B cell (primary cell): ENCODE measurements around the gene KIF25. TPM values are rescaled to one million over a fixed set of nuclear protein-coding genes. Genes with fewer than 3 reads are reported as not detected.

Source experiments
- ATAC-seq: fragments of 200-7000 bp; cut with Tn5 transposase; one replicate; pipeline ENCODE4 v1.10.0; 2021; ENCODE audit warnings: low read depth, mild to moderate bottlenecking, moderate number of reproducible peaks, moderate library complexity
- CTCF ChIA-PET: fragments of 350-600 bp; sonication (Branson Sonifier 250); formaldehyde crosslinking; loops from one replicate; lab custom pipeline; 2021; ENCODE audit warnings: antibody characterized with exemption, inconsistent platforms; lab: Charles Lee
- POLR2A ChIA-PET: fragments of 350-600 bp; sonication (Branson Sonifier 250); formaldehyde crosslinking; loops from one replicate; lab custom pipeline; 2021; ENCODE audit warnings: antibody characterized with exemption; lab: Charles Lee
- DNase-seq: peaks from one replicate; pipeline ENCODE4 v3.0.0; 2013
- H2AFZ ChIP-seq: 2 replicates; pipeline ENCODE4 v1.6.1; 2012; ENCODE audit warnings: mild to moderate bottlenecking, low read depth, low read length; ENCODE audit not compliant: insufficient read depth, poor library complexity, severe bottlenecking
- H3K27ac ChIP-seq, 2 donors: 1 replicate in 1 of 2; 2 replicates in 1 of 2; pipeline ENCODE4 v1.5.1; 2012 to 2013; ENCODE audit warnings: low read length in 2 of 2, mild to moderate bottlenecking in 2 of 2, moderate library complexity in 1 of 2
- H3K27me3 ChIP-seq, 4 experiments: fragments of 200-600 bp in 1 of 4; sonication (generic) in 1 of 4; replicated peaks in 1 of 4; 1 replicate in 2 of 4; 2 replicates in 2 of 4; pipeline versions ENCODE4 v1.6.1 to v1.7.0; 2013 to 2016; ENCODE audit warnings: low read length in 3 of 4, mild to moderate bottlenecking in 2 of 4, mixed read lengths in 1 of 4, moderate library complexity in 1 of 4; ENCODE audit not compliant: insufficient read depth in 4 of 4, control insufficient read depth in 3 of 4; ENCODE audit errors: control extremely low read depth in 1 of 4
- H3K36me3 ChIP-seq, 2 experiments: replicated peaks in 1 of 2; 1 replicate in 1 of 2; 2 replicates in 1 of 2; pipeline versions ENCODE4 v1.6.1 to v1.7.1; 2013; ENCODE audit warnings: low read length in 1 of 2; ENCODE audit not compliant: insufficient read depth in 2 of 2, control insufficient read depth in 1 of 2; ENCODE audit errors: control extremely low read depth in 1 of 2, extremely low read depth in 1 of 2
- H3K4me1 ChIP-seq, 2 donors: fragments of 200-600 bp in 1 of 2; sonication (generic) in 1 of 2; 1 replicate in 1 of 2; 2 replicates in 1 of 2; pipeline versions ENCODE4 v1.5.1 to v1.6.1; 2013 to 2017; ENCODE audit warnings: low read length in 2 of 2; ENCODE audit not compliant: control insufficient read depth in 2 of 2, insufficient read depth in 2 of 2
- H3K4me2 ChIP-seq: replicated peaks from 2 replicates; pipeline ENCODE3; 2012; ENCODE audit warnings: mild to moderate bottlenecking, low read depth, low read length; ENCODE audit not compliant: poor library complexity, severe bottlenecking
- H3K4me3 ChIP-seq, 5 experiments: fragments of 200-600 bp in 1 of 5; sonication (generic) in 1 of 5; 1 replicate in 3 of 5; 2 replicates in 2 of 5; pipeline versions ENCODE4 v1.5.1 to v1.7.0; 2011 to 2016; ENCODE audit warnings: low read length in 4 of 5, mild to moderate bottlenecking in 4 of 5, low read depth in 2 of 5, control low read depth in 1 of 5, moderate library complexity in 1 of 5; ENCODE audit not compliant: insufficient read depth in 1 of 5; ENCODE audit errors: control extremely low read depth in 1 of 5, extremely low read depth in 1 of 5
- H3K79me2 ChIP-seq: fragments of 200-600 bp; sonication (generic); one replicate; pipeline ENCODE4 v1.6.0; 2016; ENCODE audit warnings: low read length; ENCODE audit not compliant: control insufficient read depth, insufficient read depth
- H3K9ac ChIP-seq: fragments of 200-600 bp; sonication (generic); 2 replicates; pipeline ENCODE4 v1.6.1; 2017; ENCODE audit warnings: mild to moderate bottlenecking, low read length, moderate library complexity
- H3K9me3 ChIP-seq, 3 donors: one replicate each; pipeline versions ENCODE4 v1.6.1 to v1.7.1; 2013; ENCODE audit warnings: low read length in 2 of 3; ENCODE audit not compliant: control insufficient read depth in 2 of 3, insufficient read depth in 1 of 3; ENCODE audit errors: control extremely low read depth in 1 of 3
- H4K20me1 ChIP-seq: 2 replicates; pipeline ENCODE4 v1.6.0; 2012; ENCODE audit warnings: mild to moderate bottlenecking, low read length; ENCODE audit not compliant: insufficient read depth, control insufficient read depth, poor library complexity, severe bottlenecking
- H3K27ac Mint-ChIP-seq: one replicate; pipeline ENCODE4 v1.8.0; 2021; ENCODE audit warnings: mixed read lengths
- H3K27me3 Mint-ChIP-seq: one replicate; pipeline ENCODE4 v1.8.0; 2021; ENCODE audit warnings: mixed read lengths
- H3K4me1 Mint-ChIP-seq: one replicate; pipeline ENCODE4 v1.8.0; 2021; ENCODE audit warnings: mixed read lengths
- H3K4me3 Mint-ChIP-seq: one replicate; pipeline ENCODE4 v1.8.0; 2021; ENCODE audit warnings: mixed read lengths
- H3K9me3 Mint-ChIP-seq: one replicate; pipeline ENCODE4 v1.8.0; 2022; ENCODE audit warnings: mixed read lengths; ENCODE audit not compliant: insufficient read depth
- CTCF ChIP-seq: fragments of 200-600 bp; IDR thresholded peaks from one replicate; pipeline ENCODE4 v1.8.0; 2022; ENCODE audit warnings: antibody characterized with exemption, mild to moderate bottlenecking
- EZH2 ChIP-seq: IDR thresholded peaks from 2 replicates; pipeline ENCODE4 v1.6.1; 2012; ENCODE audit warnings: borderline replicate concordance, low read depth, mild to moderate bottlenecking, moderate library complexity, low read length; ENCODE audit not compliant: insufficient read depth, poor library complexity, severe bottlenecking
- WGBS: methylation state at CpG from one replicate; pipeline ENCODE4 v1.1.5; 2013; ENCODE audit warnings: missing lambda C conversion rate; ENCODE audit not compliant: insufficient coverage; 5-methylcytosine and 5-hydroxymethylcytosine counted together
- intact Hi-C: fragments of 100-400 bp; cut with micrococcal nuclease; formaldehyde crosslinking; loops from one replicate; pipeline ENCODE4 v1.10.0; 2022
- polyA plus RNA-seq: library from polyadenylated mRNA; depleted of rRNA; stranded (reverse); fragments of >200 nt; gene quantifications from 2 replicates; pipeline ENCODE4 v1.2.3, GENCODE V29; 2012
- total RNA-seq, 2 donors: library from RNA; stranded (reverse); fragments of 120-200 nt in 1 of 2; gene quantifications; 1 replicate in 1 of 2; 2 replicates in 1 of 2; pipeline versions ENCODE4 v1.2.3 to v1.2.4, GENCODE V29; 2013 to 2022

KIF25 gene
- total and polyA plus RNA-seq, 2 donors (not counting 1 experiment from before 2014, with no cell fraction given) = not detected

- no peak overlapping the region for H3K9ac ChIP-seq
- H3K9me3 ChIP-seq = peaks cover 0 to 7% (median 2%) of the 10 kb centered on the region in 3 donors
- H3K27ac ChIP-seq = no peak overlapping the region
- no peak overlapping the region for H3K4me2 ChIP-seq
- DNase-seq = no peak
- no peaks in the 10 kb centered on the region for H3K36me3 ChIP-seq
- TF ChIP-seq CTCF (no peak), EZH2 (no peak)
- H3K79me2 ChIP-seq = no peaks in the 10 kb centered on the region
- no peak overlapping the region for H3K4me3 ChIP-seq
- Mint-ChIP-seq H3K27ac (no peak overlapping the region), H3K4me1 (no peaks in the 10 kb centered on the region), H3K27me3 (peaks cover 8% of the 10 kb centered on the region), H3K9me3 (no peaks in the 10 kb centered on the region), H3K4me3 (no peak overlapping the region)
- H2AFZ ChIP-seq = no peak overlapping the region
- H4K20me1 ChIP-seq = no peaks in the 10 kb centered on the region
- no peaks in the 10 kb centered on the region for H3K4me1 ChIP-seq
- no peak for ATAC-seq
- no peaks in the 10 kb centered on the region for H3K27me3 ChIP-seq
- intact Hi-C loops = no loop called here
- CTCF ChIA-PET = no interaction called here
- WGBS = 62% methylated on average over 10 of the region's 14 CpGs
- POLR2A ChIA-PET = no interaction called here
Observed at GRCh38 chr6:168029459-168030217, 32.2 kb downstream of the KIF25 start.

DNA sequence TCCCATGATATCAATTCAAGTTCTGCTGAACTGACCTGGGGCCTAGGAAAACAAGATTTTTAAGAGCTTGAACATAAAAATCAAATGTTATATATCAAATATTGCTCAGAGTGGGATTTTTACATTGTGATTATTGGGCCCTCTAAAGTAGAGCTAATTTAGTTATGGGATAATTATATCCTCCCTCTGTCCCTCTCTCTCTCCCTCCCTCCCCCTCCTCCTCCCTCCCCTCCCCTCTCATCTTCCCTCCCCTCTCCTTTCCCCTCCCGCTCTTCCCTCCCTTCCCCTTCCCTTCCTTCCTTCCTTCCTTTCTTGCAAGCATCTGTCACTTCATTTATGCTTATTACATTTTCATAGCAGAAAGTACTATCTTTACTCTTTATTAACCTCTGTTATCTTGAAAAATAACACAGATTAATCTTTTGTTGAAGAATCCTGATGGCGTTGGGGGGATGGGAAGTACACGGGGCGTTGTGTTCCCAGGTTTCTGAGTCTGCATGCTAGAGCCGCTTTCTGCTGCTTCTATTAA lies 32.8 kb downstream of the KIF25 start:
- Histone ChIP-seq H3K27me3 (no peaks in the 10 kb centered on the region), H3K9me3 (peaks cover 0 to 7% (median 2%) of the 10 kb centered on the region in 3 donors), H3K27ac (no peak overlapping the region), H3K79me2 (no peaks in the 10 kb centered on the region), H2AFZ (no peak overlapping the region), H3K36me3 (no peaks in the 10 kb centered on the region), H3K9ac (no peak overlapping the region), H3K4me1 (no peaks in the 10 kb centered on the region), H3K4me2 (no peak overlapping the region), H3K4me3 (no peak overlapping the region), H4K20me1 (no peaks in the 10 kb centered on the region)
- ChIA-PET CTCF (no interaction called here), POLR2A (no interaction called here)
- intact Hi-C loops = no loop called here
- H3K27me3 Mint-ChIP-seq = peaks cover 15% of the 10 kb centered on the region
- no peak for TF ChIP-seq EZH2
- DNase-seq (no peak), ATAC-seq (no peak)
- no peaks in the 10 kb centered on the region for H3K4me1 Mint-ChIP-seq
- no peaks in the 10 kb centered on the region for H3K9me3 Mint-ChIP-seq
- H3K4me3 Mint-ChIP-seq = no peak overlapping the region
- no peak overlapping the region for H3K27ac Mint-ChIP-seq
- WGBS = 97% methylated on average over 4 of the region's 5 CpGs
